ENCODE measurements around the gene THRB. TPM values are rescaled to one million over a fixed set of nuclear protein-coding genes. Genes with fewer than 3 reads are reported as not detected.
A peak's percentile ranks its signal among the peaks of the same experiment; 100 is the strongest.

Gene THRB
- total RNA-seq, 1 donor from 2014 or later: 30.7 TPM

DNA sequence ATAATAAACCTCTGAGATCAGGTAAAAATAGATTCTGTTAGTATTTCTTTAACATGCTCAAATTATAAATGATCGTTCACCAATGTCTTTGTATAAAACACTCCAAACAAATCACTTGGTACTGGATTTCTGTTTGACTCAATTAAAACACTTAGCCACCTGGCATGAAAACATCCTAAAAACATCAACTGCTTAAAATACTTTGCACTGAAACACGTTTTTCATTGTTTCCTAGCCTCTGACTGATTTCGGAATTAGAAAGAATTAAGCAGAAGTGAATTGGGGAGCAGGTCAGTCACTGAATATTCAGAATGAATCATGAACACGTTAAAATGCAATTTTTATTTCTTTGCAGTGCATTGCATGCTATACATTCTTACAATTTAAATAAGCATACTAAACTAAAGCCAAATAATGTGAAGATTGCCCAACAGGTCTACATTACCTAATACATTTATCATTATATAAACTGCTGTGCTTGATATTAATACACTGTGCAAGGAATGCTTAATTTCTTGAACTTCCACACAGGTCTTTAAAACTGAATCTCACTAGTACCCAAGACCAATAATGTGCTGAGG lies 1.6 kb downstream of the THRB start:
- DNase-seq (ENCODE audit: low spot score) (no peak), ATAC-seq (no peak)

DNA sequence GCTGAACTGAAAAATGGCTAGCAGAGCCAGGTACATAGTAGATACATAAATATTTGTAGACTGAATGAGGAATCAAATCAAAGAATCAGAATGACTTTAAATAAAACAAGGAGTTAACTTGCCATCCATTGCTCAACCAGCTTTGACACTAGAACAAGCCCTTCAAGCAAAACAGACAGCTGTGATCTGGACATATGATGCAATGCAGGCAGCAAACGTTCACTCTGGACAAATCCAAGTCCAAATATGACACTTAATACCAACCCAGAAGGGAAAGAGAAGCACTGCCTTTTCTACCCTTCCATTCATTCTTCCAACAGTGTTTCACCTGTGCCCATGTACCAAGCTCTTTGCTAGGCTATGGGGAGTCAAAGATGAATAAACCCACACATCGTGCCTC lies 4.5 kb downstream of the THRB start:
- peak; percentile 78 for DNase-seq (ENCODE audit: low spot score)
- peak; percentile 27 for ATAC-seq

DNA sequence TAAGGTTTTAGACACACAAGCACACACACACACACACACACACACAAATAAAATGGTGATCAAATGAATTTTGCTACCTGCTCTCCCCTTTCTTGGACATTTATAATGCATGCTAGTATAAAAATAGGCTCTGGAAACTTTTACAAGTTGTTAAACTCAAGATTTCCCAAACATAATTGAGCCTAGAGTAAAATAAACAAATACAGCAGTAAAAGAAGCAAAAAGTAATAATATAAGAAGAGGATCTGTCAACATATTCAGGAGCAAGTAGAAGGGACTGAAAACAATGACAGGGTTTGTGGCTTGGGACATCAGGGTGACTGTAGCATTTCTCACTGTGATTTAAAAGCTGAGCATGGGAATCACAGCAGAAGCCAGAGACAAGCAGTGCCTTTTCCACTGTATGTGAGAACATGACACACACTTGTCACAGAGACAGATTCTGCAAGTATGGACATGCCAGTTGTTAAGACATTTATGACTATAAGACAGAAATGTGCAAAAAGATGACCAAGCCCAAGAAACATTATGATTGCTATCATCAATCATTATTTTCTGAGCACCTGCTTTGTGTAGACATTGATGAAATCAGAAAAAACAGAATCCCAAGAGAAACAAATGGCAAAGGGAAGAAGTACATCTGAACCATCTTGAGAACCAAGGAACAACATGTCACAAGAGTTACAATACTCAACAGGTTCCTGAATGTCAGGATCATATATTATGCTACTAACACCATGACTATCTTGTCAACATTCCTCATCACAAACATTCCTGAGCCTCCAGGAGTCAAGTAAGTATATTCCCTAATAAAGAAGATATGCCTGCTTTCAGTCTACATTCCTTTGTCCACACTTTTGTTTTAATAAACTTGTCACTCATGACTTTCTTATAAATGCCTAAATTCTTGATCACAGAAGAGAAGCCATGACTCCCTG lies 7.1 kb downstream of the THRB start:
- ATAC-seq (no peak), DNase-seq (ENCODE audit: low spot score) (no peak)

DNA sequence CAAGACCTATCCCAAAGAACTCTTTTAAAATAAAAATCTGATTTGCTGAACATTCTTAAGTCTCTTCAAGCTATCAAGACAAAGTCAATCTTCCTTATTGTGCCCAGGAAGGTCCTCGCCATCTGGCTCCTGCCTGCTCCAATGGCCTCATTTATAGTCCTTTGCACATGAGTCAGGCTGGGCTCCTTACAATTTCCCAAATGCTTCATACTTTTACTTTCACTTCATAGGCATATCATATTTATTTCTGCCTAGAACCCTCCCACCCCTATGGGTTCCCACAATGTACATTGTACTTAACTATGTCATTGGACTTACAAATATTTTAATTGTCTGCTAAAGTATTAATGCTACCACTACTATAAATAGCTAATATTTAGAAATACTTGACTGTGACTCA lies 9.1 kb downstream of the THRB start:
- DNase-seq (ENCODE audit: low spot score): no peak
- no peak for ATAC-seq

DNA sequence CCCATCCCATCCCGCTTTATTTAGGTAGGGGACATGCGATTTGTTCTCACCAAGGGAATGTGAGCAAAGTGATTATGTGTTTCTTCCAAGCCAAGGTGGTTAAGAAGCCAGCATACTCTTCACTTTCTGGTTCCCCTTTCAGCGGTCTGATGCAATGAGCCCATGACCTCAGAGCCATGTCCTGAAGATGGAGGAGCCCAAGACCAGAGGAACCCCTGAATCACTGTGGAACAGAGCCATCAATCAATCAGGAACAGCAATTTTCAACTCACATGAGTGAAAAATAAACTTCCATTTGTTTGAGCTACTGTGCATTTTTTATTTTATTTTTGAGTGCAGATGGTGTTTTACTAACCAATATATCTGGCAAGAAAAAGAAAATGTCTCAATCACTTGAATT lies 10.8 kb downstream of the THRB start:
- peak; percentile 17 for ATAC-seq
- DNase-seq (ENCODE audit: low spot score): no peak

DNA sequence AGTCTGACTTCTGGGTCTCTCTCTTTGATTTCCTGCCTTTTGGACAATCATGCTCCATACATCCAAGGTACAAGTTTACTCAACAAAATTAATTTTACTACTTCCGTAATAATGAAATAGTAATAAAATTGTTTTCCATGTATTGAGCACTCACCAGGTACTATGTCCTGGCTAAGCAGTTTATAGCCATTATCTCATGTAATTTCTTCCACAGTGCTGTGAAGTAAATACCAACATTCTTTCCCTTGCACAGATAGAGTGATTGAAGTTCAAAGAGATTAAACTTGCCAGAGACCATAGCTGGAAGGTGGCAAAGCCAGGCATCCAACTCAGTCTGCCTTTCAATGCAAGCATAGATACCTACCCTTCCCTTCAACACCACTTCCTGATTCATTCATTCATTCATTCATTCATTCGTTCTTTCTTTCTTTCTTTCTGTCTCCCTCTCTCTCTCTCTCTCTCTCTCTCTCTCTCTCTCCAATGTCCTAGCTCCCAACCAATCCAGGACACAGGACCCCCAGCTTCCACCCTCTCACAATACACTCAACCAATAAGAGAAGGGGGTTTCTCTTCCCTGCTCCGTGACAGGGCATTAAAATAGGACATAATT lies 12.4 kb downstream of the THRB start:
- DNase-seq (ENCODE audit: low spot score) (no peak), ATAC-seq (no peak)

DNA sequence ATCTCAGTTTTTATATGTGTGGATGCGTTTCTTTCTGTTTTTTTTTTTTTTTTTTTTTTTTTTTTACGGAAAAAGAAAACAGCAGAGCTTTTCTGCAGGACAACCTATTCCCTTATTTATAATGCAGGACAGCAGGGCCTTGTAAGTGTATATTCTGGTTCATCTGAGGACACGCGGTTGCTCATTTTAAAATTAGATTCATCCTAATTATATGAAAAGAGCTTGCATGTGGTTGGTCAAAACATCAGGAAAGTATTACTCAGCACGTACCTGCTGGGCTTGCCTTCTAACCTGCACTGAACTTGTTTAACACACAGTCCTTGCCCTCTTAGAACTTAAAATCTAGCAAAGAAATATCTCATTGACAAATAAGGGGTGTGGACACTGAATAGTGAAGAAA lies 13.5 kb downstream of the THRB start:
- DNase-seq (ENCODE audit: low spot score): no peak
- ATAC-seq: no peak

DNA sequence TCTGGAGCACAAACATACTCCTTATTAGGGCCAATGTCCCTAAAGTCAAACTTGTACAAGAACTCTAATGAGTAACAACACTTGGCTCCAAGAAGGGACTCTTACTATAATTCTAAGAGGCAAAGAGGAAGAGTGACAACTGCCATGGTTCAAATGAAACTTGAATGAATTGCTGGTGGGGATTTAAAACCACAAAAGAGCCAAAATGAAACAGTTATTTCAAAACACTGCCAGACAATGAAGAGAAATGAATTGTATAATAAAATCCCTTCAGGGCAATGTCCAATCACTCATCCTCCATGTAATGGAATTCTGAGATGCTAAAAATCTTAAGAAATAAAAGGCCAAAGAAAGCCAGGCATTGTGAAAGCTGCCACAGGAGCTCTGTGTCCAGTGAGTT lies 14.2 kb downstream of the THRB start:
- ATAC-seq (no peak), DNase-seq (ENCODE audit: low spot score) (no peak)

DNA sequence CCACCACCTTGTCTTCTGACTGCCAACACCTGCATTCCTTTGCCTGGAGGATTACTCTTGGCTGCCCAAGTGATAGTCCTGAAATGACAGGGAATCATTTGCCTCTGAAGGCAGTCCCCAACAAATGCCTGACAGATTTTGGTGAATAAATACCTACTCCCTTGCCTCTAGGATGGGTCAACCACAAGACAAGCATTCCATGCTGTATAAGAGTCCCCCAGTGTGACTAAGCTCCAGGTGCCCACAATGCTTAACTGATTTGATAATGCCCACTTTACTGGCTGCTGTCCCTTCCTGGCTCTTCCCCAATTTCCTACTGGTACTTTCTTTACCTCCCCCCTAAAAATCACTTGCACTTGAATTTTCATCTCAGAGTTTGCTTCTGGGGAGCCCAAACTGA lies 14.8 kb downstream of the THRB start:
- ATAC-seq (no peak), DNase-seq (ENCODE audit: low spot score) (no peak)

DNA sequence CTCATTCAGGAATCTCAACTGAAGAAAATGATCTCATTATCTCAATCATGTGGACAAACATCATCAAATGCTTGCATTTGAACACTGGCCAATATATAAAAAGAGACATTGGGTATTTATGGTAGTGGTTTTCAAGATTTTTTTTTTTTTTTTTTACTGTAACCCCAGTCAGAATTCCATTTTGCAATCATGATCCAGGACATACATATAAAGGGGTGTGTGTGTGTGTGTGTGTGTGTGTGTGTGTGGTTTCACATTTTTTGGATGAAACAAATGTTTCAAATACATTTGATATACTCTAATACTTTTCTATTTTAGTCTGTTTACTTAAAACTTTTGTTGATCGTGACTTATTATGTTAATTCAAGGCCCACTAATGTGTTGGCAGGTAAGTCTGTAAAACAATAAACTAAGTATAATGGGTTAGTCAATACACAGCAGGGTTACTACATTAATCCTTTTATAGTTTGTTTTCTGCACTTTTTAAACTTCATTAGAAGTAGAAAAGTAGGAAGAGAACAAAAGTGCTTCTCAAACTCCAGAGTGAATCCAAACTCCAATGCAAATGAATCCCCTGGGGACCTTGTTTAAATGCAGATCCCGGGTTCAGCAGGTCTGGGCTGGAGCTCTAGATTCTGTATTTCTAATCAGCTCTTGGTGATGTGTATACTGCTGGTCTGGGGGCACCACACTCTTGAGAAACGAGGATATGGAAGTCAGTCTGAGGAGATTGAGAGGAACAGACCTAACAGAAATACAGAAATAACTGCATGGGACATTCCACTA lies 17.6 kb downstream of the THRB start:
- no peak for DNase-seq (ENCODE audit: low spot score)
- ATAC-seq: no peak

DNA sequence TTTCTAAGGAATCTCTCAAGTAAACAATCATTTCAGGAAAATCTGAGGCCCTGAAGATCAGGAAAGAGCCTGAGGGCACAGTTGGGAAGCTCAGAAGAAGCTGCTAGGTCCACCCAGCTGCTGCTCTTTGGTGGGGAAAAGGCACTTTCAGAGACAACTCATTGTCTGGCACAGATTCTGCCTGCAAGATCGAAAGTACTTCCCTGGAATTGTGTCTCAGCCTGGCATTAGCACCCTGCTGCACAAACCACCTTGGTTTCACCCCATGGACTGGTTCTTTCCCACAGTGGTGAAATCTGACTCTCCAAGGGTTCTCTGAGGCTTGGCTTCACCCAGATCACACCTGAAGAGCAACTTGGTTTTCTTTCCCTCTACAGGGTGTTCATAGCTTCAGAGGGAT lies 18.7 kb downstream of the THRB start:
- ATAC-seq: peak; percentile 62

DNA sequence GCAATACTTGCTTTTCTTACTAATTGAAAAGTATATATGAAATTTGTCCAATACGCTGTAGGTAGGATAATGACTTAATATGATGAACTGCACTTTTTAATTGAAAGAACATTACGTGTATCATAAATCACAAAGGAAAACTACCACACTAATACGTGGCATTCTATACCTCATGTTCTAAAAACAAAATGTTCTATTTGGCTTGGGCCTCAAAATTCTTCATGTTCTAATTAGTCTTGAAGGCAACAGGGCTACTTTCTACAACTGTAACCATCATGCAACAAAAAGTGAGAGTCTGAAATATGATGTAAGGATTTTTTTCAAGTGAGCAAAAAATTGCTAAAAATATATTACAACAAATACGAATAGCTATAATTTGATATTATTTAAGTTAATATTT lies 19.8 kb downstream of the THRB start:
- DNase-seq (ENCODE audit: low spot score): no peak
- ATAC-seq: no peak

More for the DNA sequence above, 18.7 kb downstream of the THRB start:
- no peak for DNase-seq (ENCODE audit: low spot score)

DNA sequence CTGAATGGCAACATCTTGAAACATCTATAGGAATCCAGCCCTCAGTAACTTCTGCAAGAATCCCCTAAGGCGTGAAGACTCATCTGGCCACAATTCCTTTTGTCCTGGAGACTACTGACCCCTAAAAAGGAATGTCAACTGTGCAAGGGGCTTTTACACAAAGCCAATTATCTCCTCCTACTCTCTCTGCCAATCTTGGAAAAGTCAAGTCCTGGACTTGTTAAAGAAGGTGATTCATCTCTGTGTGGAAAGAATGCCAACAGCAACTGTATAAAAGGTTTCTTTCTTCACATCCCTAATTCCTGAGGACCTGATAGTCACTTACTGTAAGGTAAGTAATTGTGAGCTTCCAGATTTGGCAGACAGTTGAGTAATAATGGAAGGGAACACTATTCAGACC lies 22.3 kb downstream of the THRB start:
- no peak for ATAC-seq

DNA sequence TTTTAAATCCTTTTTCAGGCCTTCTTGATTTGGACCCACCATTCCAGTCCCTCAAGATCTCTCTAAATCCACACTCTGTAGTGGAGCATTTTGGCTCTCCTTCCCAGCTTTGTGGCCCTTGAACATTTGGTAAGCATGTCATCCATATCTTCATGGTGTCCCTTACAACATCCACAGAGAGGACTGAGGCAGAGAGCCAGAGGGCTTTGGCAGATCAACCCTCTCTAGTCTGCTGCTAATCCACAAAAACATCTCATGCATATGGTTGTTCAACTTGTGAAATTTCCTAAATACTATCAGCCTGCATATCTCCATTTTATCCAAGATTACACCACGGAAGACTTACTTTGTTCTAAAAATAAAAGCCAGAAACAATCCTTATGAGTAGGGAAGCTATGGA lies 23.2 kb downstream of the THRB start:
- no peak for DNase-seq (ENCODE audit: low spot score)
- peak; percentile 65 for ATAC-seq

More for the DNA sequence above, 22.3 kb downstream of the THRB start:
- DNase-seq (ENCODE audit: low spot score): no peak

DNA sequence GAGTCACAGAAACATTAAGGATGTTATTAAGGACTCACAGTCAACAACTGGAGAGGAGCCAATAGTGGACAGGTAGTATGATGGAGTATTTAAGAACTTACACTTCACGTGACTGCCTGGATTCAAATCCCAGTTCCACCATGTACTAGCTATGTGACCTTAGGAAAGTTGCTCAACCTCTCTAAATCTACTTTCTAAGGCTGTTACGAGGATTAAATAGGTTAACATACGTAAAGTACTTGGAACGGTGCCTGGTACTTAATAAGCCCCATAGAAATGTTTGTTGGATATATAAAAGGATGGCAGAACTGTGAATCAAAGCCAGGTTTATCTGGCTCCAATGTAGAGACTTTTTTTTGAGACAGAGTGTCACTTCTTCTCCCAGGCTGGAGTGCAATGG lies 24.4 kb downstream of the THRB start:
- ATAC-seq (no peak), DNase-seq (ENCODE audit: low spot score) (no peak)

DNA sequence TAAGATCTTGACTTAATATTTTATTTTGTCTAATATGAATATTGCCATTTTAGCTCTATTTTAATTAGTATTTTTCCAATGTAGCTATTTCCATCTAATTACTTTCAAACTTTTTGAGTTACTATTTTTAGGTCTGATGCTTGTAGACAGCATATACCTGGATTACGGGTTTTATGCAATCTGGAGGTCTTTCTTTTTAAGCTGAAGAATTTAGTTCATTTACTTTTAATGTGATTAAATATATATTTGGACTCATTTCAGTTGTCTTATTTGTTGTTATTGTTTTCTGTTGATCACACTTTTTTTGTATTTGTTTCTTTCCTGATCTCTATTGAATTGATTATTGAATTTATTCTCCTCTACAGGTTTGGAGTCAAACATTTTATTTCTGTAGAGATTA lies 30.3 kb downstream of the THRB start:
- DNase-seq (ENCODE audit: low spot score): no peak

DNA sequence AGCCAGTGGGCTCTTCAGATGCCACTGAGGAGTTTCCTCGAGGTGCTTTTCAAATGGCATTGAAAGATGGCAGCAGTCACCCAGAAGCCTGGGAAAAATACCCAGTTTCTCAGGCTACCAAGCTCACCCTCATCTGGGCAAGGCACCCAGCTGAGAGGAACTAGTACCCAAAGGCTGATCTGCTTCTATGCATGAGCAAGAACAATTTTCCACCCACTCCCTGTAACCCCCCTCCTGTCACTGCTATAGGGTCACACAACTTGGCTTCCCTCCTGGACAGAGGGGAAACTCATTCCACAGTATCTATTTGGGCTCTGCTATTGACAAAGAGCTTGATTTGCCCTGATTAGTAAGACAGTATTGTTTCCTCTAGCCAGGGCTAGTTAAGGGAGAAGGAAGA lies 31.9 kb downstream of the THRB start:
- ATAC-seq: peak; percentile 41
- DNase-seq (ENCODE audit: low spot score): no peak

More for the DNA sequence above, 30.3 kb downstream of the THRB start:
- no peak for ATAC-seq

DNA sequence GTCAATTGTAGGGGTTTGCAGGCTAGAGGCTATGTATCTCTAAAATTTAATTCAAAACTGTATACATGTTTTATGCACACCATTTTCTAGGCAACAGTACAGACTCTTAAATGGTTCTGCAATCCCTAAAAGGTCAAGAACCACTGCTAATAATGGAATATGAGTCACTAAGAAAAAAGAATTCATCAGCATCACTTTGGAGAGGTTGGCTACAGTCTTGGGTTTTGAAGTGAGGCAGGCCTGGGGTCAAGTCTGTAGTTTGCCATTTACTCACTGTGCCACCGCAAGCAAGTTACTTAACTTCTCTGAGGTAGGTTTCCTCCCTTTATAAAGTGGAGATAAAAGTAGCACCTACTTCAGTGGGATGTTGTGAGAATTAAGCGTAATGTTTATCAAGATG lies 33.7 kb downstream of the THRB start:
- no peak for DNase-seq (ENCODE audit: low spot score)

DNA sequence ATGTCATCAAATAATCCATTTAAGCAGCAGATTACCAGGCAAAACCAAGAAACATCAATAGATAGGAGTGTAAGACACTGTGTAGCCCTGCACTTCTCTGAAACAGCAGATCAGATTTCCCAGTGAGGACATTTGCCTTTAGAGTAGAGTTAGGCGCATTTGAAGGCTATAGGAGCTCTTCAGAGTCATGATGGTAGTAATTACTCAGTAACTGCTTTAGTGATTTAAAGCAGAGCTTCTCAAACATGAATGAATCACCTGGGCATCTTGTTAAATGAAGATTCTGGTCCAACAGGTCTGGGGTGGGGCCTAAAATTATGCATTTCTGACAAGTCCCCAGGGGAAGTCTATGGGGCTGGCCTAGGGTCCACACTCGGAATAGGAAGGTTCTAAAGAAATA lies 36.9 kb downstream of the THRB start:
- ATAC-seq (peak; percentile 21), DNase-seq (ENCODE audit: low spot score) (no peak)

More for the DNA sequence above, 33.7 kb downstream of the THRB start:
- ATAC-seq: peak; percentile 16

DNA sequence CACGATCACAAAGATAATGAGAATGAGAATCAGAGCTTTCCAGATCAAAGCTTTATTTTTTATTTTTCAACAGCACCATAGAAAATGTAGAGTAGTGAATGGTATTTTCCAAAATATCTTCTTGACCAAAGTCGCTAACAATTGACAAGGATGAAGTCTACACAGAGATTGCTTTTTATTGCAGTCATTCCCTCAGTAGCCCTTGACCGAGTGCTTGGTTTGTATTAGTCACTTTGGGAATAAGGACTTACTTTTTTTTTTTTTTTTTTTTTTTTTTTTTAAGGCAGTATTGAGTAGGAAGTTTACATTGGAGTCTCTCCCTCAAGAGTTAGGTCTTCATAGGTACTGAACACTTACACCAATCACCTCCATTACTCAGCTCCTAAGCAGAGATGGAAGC lies 39.8 kb downstream of the THRB start:
- DNase-seq (ENCODE audit: low spot score): no peak
- no peak for ATAC-seq

DNA sequence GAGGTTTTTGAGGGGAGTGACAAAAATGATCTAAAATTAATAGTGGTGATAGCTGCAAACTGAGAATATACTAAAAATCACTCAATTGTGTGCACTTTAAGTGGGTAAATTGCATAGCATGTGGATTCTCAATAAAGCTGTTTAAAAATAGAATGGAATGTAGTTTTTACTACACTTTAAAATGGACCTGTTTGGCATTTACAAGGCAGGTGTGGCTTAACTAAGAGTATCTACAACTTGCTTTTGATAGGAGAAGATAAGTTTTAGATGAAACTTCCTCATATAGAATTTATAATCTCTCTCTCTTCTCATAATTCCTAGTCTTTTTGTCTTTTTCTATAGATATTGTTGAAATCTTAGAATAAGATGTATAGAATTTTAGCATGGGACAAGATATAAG lies 40.3 kb downstream of the THRB start:
- no peak for ATAC-seq

More for the DNA sequence above, 40.3 kb downstream of the THRB start:
- no peak for DNase-seq (ENCODE audit: low spot score)
